NCI-H446 treated with DMSO at 0.1 percent for 48 hours (cell line): ENCODE data around the gene INPP5E.

Experiments
- DNase-seq: peaks from one replicate; lab custom pipeline; 2025; lab: John Stamatoyannopoulos, UW

Gene INPP5E

GRCh38 chr9:136472640-136473353 is 33.2 kb upstream of the INPP5E start:
- DNase-seq, result no peak

GRCh38 chr9:136471802-136472487 is 32.3 kb upstream of the INPP5E start:
- no peak for DNase-seq

GRCh38 chr9:136470792-136471469 is 31.3 kb upstream of the INPP5E start:
- no peak for DNase-seq

- DNase-seq, result no peak
Observed at GRCh38 chr9:136470356-136470755, 30.7 kb upstream of the INPP5E start.

GRCh38 chr9:136467766-136468165 is 28.1 kb upstream of the INPP5E start:
- DNase-seq, result no peak

- DNase-seq, result no peak
Observed at GRCh38 chr9:136466155-136466541, 26.5 kb upstream of the INPP5E start.

GRCh38 chr9:136465500-136466154 is 26.0 kb upstream of the INPP5E start:
- no peak for DNase-seq

GRCh38 chr9:136464241-136464640 is 24.6 kb upstream of the INPP5E start:
- DNase-seq, result no peak

GRCh38 chr9:136463578-136463977 is 23.9 kb upstream of the INPP5E start:
- no peak for DNase-seq

- no peak for DNase-seq
Observed at GRCh38 chr9:136462664-136463063, 23.0 kb upstream of the INPP5E start.

GRCh38 chr9:136460772-136461325 is 21.2 kb upstream of the INPP5E start:
- no peak for DNase-seq

GRCh38 chr9:136459425-136459824 is 19.8 kb upstream of the INPP5E start:
- no peak for DNase-seq

- no peak for DNase-seq
Observed at GRCh38 chr9:136457326-136457725, 17.7 kb upstream of the INPP5E start.

GRCh38 chr9:136456258-136456657 is 16.6 kb upstream of the INPP5E start:
- DNase-seq, result no peak

- DNase-seq, result no peak
Observed at GRCh38 chr9:136455043-136456002, 15.7 kb upstream of the INPP5E start.

- DNase-seq, result no peak
Observed at GRCh38 chr9:136454026-136454796, 14.6 kb upstream of the INPP5E start.

- no peak for DNase-seq
Observed at GRCh38 chr9:136453326-136453725, 13.7 kb upstream of the INPP5E start.

GRCh38 chr9:136451221-136451877 is 11.7 kb upstream of the INPP5E start:
- no peak for DNase-seq

GRCh38 chr9:136448655-136449054 is 9.0 kb upstream of the INPP5E start:
- DNase-seq, result no peak
